ENCODE results near the gene ITPK1.

ITPK1 gene

GRCh38 chr14:93010130-93010499 lies 105.6 kb downstream of the ITPK1 start:
- DNase-seq (ENCODE audit: low spot score), result no peak

GRCh38 chr14:93009471-93010129 lies 106.1 kb downstream of the ITPK1 start:
- DNase-seq (ENCODE audit: low spot score), result no peak

DNA sequence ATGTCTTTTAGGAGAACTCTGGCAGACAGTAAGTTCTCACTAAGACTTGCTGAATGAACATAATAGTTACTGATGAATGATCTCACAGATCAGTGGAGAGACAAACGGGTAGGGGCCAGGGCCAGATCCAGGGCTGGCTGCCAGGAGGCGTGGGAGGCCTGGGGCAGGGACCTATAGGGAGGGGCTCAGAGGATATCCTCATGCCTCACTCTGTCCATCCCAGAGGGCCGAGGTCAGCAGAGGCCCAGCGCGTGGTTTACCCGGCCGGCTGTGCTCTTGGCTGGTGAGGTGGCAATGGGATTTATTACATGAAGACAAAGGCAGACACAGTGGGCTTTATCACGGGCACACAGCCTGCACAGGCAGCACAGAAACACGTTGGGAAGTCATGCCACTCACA lies 107.3 kb downstream of the ITPK1 start:
- no peak for DNase-seq (ENCODE audit: low spot score)

DNA sequence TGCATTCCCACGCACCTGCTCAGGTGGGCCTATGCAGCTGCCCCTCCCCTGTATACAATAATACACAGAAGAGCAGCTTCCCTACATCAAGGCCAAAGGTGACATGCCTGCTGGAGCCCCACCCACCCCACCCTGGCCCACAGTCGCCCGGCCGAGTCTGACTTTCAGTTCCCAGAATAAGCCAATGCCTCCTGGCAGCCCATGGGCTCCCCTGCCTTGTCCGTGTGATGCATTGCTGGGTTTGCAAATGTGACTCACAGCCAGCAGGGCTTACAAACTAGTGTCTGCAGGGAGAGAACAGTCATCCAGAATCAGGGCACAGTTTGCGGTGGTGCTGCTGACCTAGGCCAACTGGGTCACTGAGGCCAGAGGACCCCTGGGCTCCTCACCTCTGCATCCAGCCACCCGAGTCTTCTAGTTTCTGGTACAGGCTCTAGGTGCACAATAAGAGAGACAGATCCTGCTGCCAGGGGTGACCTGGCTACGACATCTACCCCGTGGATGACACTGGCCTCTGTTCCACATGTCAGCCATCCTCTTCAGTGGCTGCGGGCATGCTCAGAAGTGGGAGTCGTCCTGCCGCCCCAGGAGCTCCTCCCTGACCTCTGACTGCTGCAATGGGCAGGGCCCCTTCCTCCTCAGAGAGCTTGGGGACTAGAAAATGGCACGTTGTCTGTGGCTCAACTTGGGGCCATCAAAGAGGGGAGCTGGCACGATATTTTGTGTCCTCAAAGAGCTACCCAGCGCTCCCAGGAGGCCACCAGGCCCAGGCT lies 108.3 kb downstream of the ITPK1 start:
- no peak for DNase-seq (ENCODE audit: low spot score)

DNA sequence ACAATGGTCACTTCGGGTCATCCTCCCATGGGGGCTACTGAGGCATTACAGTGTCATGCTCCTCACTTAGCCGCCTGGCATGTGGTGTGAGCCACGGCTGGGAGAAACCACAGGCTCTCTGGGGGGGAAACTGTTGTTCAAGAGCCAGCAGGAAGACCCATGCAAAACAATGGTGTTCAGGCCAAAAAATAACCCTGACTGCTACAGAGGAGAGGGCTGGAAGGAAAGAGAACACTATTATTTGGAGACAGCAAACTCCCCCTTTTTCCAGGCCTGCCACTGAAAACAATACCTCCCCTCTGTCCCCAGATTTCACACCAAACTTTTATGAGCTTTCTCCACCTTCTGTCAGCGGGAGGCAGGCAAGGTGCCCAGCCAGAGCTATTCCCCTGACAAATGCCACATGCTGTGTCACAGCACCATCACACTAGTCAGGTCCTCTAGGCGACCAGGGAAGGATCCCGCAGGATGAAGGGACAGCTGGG lies 109.1 kb downstream of the ITPK1 start:
- DNase-seq (ENCODE audit: low spot score), result no peak

DNA sequence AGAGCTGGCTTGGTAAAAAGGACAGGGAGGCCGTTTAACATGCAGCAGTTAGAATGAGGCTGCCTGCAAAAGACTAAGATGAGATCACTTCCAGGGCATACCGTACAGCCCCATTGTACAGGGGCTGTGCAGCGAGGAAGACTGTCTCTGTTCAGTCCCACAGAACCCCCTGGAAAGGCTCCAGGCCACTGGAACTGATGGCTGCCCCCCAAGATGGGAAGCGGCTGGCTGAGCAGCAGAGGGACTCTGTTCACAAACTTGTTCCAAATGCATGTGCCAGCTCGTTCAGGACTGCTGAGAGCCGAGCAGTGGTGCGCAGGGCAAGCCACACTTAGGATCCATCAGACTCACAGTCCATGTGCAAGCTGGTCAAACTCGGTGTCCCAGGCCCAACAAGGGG lies 109.9 kb downstream of the ITPK1 start:
- DNase-seq (ENCODE audit: low spot score), result no peak

GRCh38 chr14:93005135-93005813 lies 110.5 kb downstream of the ITPK1 start:
- DNase-seq (ENCODE audit: low spot score), result no peak

- no peak for DNase-seq (ENCODE audit: low spot score)
These were observed 111.0 kb downstream of the ITPK1 start for GRCh38 chr14:93004699-93005082.

DNA sequence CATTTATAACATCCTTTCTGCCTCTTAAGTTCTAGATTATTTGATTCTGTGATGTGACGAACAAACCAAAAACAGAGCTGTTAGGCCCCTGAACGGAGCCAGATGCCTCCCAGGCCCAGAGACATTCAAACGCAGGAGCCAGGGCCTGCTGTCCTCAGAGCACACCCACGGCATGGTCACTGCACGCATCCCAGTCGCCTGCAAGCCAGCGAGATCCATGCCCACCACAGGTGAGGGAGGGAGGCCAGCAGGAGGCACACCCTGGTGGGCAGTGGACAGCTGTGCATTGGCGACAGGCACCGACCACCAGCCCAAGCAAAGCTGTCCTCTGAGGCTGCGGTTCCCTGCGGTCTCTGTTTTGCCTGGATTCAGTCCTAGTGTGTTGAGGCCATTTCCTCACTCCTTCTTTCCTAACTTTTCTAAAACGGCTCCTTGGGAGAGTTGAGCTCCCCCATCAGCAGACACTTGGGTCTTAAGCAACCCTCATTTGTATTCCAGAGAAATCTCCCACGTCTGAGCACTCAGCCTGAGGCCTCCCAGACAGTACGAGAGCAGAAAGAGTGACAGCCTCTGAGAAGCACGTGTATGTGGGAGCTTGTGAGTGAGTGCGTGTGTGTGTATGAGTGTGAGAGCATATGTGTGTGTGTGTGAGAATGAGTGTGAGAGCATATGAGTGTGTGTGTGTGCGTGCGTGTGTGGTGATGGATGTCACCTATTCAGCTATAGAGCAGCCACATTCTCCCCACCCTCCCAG lies 111.6 kb downstream of the ITPK1 start:
- DNase-seq (ENCODE audit: low spot score), result no peak

GRCh38 chr14:93002851-93003298 lies 112.8 kb downstream of the ITPK1 start:
- no peak for DNase-seq (ENCODE audit: low spot score)

DNA sequence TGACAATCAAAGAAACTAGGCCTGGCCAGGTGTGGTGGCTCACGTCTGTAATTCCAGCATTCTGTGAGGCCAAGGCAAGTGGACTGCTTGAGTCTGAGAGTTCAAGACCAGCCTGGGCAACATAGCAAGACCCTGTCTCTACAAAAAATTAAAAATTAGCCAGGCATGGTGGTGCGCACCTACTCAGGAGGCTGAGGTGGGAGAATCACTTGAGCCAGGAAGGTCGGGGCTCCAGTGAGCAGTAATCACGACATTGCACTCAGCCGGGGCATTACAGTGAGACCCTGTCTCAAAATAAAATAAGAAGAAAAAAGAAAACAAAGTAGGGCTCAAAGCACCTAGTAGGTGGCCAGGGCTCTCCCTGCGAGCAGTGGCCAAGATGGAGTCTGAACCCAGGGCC lies 113.7 kb downstream of the ITPK1 start:
- no peak for DNase-seq (ENCODE audit: low spot score)

GRCh38 chr14:92998946-92999345 lies 116.8 kb downstream of the ITPK1 start:
- DNase-seq (ENCODE audit: low spot score), result no peak

GRCh38 chr14:92997343-92998061 lies 118.2 kb downstream of the ITPK1 start:
- DNase-seq (ENCODE audit: low spot score), result no peak

- DNase-seq (ENCODE audit: low spot score), result no peak
These were observed 120.1 kb downstream of the ITPK1 start for GRCh38 chr14:92995620-92996019.

GRCh38 chr14:92994942-92995341 lies 120.8 kb downstream of the ITPK1 start:
- DNase-seq (ENCODE audit: low spot score), result no peak

DNA sequence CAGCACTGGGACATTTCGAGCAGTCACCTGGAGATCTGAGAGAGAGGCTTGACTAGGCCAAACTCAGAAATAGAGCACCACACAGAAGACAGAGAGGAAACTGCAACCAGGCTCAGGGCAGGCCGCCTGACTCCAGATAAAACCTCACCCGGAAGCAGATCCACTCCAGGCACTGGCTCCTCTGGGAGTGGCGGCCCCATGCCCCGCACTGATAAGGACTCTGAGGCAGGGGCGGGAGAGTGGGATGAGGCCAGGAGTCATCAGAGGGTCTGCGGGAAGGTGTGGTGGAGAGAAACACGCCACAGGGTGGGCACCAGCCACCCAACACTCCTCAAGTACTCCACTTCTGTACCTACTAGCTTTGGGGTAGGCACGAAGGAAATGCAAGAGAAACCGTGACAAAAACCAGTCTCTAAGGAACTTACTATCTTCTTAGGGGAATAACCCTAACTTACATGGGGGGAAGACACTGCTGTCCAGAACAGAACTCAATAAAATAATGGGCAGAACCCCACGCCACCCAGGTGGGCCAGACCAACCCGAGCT lies 121.5 kb downstream of the ITPK1 start:
- no peak for DNase-seq (ENCODE audit: low spot score)

GRCh38 chr14:92993302-92993701 lies 122.4 kb downstream of the ITPK1 start:
- no peak for DNase-seq (ENCODE audit: low spot score)

- no peak for DNase-seq (ENCODE audit: low spot score)
These were observed 124.2 kb downstream of the ITPK1 start for GRCh38 chr14:92991536-92991935.

- DNase-seq (ENCODE audit: low spot score), result no peak
These were observed 125.0 kb downstream of the ITPK1 start for GRCh38 chr14:92990456-92991430.

All from hematopoietic multipotent progenitor cell treated with erythropoietin and hydrocortisone succinate and interleukin-3 and kit ligand, for 17 days (in vitro differentiated cells).